Right ventricle myocardium inferior (tissue), 1 donor: ENCODE results near the gene BSN. TPM values are rescaled to one million over a fixed set of nuclear protein-coding genes. Genes with fewer than 3 reads are reported as not detected.
A peak's percentile ranks its signal among the peaks of the same experiment; 100 is the strongest.

Source experiments
- ATAC-seq: fragments of 200-7000 bp; cut with Tn5 transposase; one replicate; pipeline ENCODE4 v1.9.1; 2020; ENCODE audit warnings: mild to moderate bottlenecking, moderate library complexity
- DNase-seq: peaks from one replicate; pipeline ENCODE4 v3.0.0; 2021; ENCODE audit errors: missing footprints
- intact Hi-C: fragments of 100-400 bp; cut with DNase I; formaldehyde crosslinking; loops from one replicate; pipeline ENCODE4 v1.11.0; 2022
- total RNA-seq: library from RNA; stranded (reverse); fragmentation: NEBNext Ultra II Directional; extraction: Animal tissue kit (Norgen Biotek cat#: 25700); gene quantifications from one replicate; pipeline ENCODE4 v1.2.1, GENCODE V29; 2021
- donor health status: DM: no; HTN: yes; CAD: no; lungs with severe emphysema.

Gene BSN
- total RNA-seq, 1 donor from 2014 or later: 0.27 TPM

- intact Hi-C loops: no loop called here
- no peak for DNase-seq
- no peak for ATAC-seq
Observed at GRCh38 chr3:49662720-49663413, 108.6 kb downstream of the BSN start.

- DNase-seq (no peak), ATAC-seq (no peak)
- intact Hi-C loops: no loop called here
Observed at GRCh38 chr3:49663831-49664230, 109.6 kb downstream of the BSN start.

- intact Hi-C loops: no loop called here
- DNase-seq (no peak), ATAC-seq (no peak)
Observed at GRCh38 chr3:49664300-49664699, 110.0 kb downstream of the BSN start.

DNA sequence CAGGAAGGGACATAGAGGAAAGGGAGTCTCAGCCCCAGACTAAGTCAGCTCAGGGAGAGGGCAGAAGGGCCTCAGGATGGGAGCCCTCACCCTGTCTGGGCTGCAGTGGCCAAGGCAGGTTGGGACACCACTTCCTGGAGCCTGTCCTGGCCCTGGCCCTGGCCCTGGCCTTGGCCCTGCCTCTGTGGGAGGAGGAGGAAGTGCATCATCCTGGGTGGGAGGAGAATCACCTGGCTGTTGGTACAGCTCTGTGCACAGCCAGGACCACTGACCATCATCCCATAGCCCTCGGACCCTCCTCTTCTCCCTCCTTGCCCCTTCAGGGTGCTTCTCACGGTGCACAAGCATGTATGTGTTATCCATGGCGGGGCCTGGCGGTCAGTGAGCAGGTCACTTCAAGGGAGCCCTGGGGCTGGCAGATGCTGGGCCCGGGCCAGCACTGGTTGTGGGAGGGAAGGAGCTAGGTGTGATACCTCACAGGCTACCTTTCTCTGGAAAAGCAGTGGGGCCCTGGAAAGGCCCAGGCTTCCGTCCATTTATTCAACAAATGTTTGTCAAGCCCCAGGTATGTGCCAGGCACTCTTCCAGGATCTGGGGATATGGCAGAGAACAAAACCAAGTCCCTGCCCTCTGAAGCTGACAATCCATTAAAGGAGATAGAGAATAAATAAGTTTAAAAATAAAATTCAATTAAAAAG is 111.7 kb downstream of the BSN start:
- no peak for ATAC-seq
- intact Hi-C loops: no loop called here

GRCh38 chr3:49666592-49666991 is 112.3 kb downstream of the BSN start:
- ATAC-seq: no peak
- DNase-seq: no peak
- intact Hi-C loops: no loop called here

More for the DNA sequence above, 111.7 kb downstream of the BSN start:
- DNase-seq: no peak

- no peak for ATAC-seq
- intact Hi-C loops: no loop called here
- DNase-seq: no peak
Observed at GRCh38 chr3:49667701-49668413, 113.6 kb downstream of the BSN start.

- no peak for ATAC-seq
- DNase-seq: no peak
- intact Hi-C loops: no loop called here
Observed at GRCh38 chr3:49668414-49668797, 114.1 kb downstream of the BSN start.

- DNase-seq: no peak
Observed at GRCh38 chr3:49668861-49669260, 114.6 kb downstream of the BSN start.

DNA sequence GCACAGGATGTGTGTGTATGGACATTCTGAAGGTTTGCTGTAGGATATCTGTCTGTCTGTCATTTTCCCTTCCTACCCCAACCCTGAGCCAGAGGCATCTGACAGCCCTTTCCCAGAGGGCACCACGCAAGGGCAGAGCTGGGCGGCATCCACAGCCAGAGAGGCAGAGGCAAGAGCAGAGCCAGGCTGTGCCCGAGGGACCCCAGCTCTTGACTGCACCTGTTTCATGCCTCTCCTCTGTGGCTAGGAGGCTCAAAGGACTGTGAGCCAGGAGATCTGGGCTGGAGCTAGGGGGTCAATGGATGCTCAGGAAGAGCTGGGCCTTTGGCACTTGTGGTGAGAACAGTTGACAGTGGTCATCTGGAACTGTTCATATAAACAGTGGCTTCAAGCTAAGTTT is 115.1 kb downstream of the BSN start:
- intact Hi-C loops: no loop called here
- DNase-seq: no peak

More at GRCh38 chr3:49668861-49669260, 114.6 kb downstream of the BSN start:
- ATAC-seq: no peak
- intact Hi-C loops: no loop called here

GRCh38 chr3:49670940-49671290 is 116.6 kb downstream of the BSN start:
- no peak for ATAC-seq
- intact Hi-C loops: loop anchor here (1.0 to 5.0 kb wide), 2 partner anchors 132 to 204 kb away; no protein-coding TSS in a partner anchor
- no peak for DNase-seq

More for the DNA sequence above, 115.1 kb downstream of the BSN start:
- no peak for ATAC-seq

GRCh38 chr3:49671291-49672288 is 117.3 kb downstream of the BSN start:
- no peak for DNase-seq
- intact Hi-C loops: loop anchor here (1.0 to 5.0 kb wide), 2 partner anchors 132 to 204 kb away; no protein-coding TSS in a partner anchor
- no peak for ATAC-seq

GRCh38 chr3:49673121-49673714 is 118.9 kb downstream of the BSN start:
- intact Hi-C loops: loop anchor here (5.0 kb wide), 1 partner anchor 206 kb away; no protein-coding TSS in a partner anchor

DNA sequence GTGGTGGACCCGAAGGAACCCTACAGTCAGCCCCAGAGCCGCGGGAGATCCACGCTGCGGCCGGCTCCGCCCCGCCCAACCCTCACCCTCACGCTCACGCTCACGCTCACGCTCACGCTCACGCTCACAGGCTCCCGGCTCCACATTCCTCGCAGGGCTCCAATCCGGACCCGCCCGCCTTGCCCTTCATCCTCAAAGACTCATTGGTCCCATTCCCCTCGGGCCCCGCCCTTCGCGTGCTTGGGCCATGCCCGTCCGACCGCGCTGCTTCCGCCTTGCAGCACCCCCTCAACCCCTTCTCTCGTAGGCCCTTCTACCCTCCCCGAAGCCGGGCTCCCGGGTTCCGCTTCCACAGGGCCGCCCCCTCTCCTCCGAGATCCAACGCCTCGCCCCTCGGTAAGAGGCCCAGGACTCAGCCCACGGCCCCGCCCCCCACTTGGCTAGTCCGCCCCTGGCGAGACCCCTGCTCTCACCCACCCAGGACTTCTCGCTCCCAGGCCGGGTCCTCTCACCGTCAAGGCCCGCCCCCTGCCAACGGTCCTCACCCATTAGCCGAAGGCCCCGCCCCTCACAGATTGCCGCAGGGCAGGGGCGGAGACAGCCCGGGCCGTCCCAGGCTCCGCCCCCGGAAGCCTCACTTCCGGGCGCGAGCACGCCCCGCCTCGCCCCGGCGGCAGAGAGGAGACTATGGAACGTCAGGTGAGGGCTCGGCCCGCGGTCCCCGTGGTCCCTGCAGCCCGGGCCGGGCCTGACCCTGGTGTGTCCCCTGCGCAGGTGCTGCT is 119.6 kb downstream of the BSN start, which contains the start of gene APEH:
TSS of gene APEH (plus strand) at position 637 of the 782 bp plus-strand sequence. CDS start at position 688, 51 bp downstream.
- ATAC-seq (peak; percentile 96), DNase-seq (peak; percentile 99)
- intact Hi-C loops: loop anchor here (5.0 kb wide), 1 partner anchor 207 kb away; no protein-coding TSS in a partner anchor

More at GRCh38 chr3:49673121-49673714, 118.9 kb downstream of the BSN start:
- no peak for ATAC-seq
- DNase-seq: no peak

DNA sequence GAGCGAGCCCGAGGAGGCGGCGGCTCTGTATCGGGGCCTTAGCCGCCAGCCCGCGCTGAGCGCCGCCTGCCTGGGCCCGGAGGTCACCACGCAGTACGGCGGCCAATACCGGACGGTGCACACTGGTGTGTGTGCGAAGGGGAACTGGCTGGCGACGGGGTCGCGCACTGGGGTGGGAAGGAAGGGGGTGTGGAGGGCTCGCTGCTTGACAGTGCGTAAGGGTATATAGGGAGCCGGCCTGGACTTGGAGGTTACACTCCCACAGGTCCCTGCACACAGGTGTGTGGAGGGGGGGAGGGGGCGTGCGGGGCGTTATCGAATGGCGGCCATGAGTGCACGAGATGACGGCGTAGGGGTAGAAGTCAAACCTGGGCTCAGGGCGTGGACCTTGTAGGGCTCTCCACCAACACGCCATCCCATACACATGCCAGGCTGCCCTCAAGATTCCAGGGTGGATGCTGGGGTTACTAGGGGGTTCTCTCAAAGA is 120.3 kb downstream of the BSN start:
- DNase-seq: no peak
- ATAC-seq: peak; percentile 33
- intact Hi-C loops: loop anchor here (5.0 kb wide), 1 partner anchor 207 kb away; no protein-coding TSS in a partner anchor

- intact Hi-C loops: no loop called here
- DNase-seq (no peak), ATAC-seq (no peak)
Observed at GRCh38 chr3:49675912-49676311, 121.6 kb downstream of the BSN start.

- intact Hi-C loops: no loop called here
- DNase-seq (no peak), ATAC-seq (no peak)
Observed at GRCh38 chr3:49680493-49681231, 126.4 kb downstream of the BSN start.
